ENCODE measurements around the gene NRAP.
A peak's percentile ranks its signal among the peaks of the same experiment; 100 is the strongest.

NRAP gene

GRCh38 chr10:113612154-113612553 lies 51.7 kb downstream of the NRAP start:
- peak in 33 of 51 donors; percentile 2 to 75 (median 33) for DNase-seq

- DNase-seq: no peak
These were observed 52.9 kb downstream of the NRAP start for GRCh38 chr10:113610631-113611601.

GRCh38 chr10:113609704-113610108 lies 54.1 kb downstream of the NRAP start:
- DNase-seq: peak in 1 of 51 donors; percentile 5

- DNase-seq: no peak
These were observed 58.4 kb downstream of the NRAP start for GRCh38 chr10:113605268-113605978.

GRCh38 chr10:113604572-113604971 lies 59.3 kb downstream of the NRAP start:
- DNase-seq: no peak

- no peak for DNase-seq
These were observed 60.6 kb downstream of the NRAP start for GRCh38 chr10:113603057-113603777.

- DNase-seq: no peak
These were observed 63.3 kb downstream of the NRAP start for GRCh38 chr10:113600569-113600968.

GRCh38 chr10:113594652-113595051 lies 69.2 kb downstream of the NRAP start:
- DNase-seq: no peak

- DNase-seq: no peak
These were observed 71.5 kb downstream of the NRAP start for GRCh38 chr10:113592380-113592779.

- no peak for DNase-seq
These were observed 73.3 kb downstream of the NRAP start for GRCh38 chr10:113590581-113590980.

GRCh38 chr10:113589201-113589770 lies 74.6 kb downstream of the NRAP start:
- no peak for DNase-seq

- DNase-seq: no peak
These were observed 77.9 kb downstream of the NRAP start for GRCh38 chr10:113585949-113586348.

GRCh38 chr10:113583571-113583970 lies 80.3 kb downstream of the NRAP start:
- no peak for DNase-seq

- DNase-seq: no peak
These were observed 82.7 kb downstream of the NRAP start for GRCh38 chr10:113581092-113581491.

GRCh38 chr10:113578773-113579172 lies 85.1 kb downstream of the NRAP start:
- no peak for DNase-seq

- no peak for DNase-seq
These were observed 87.0 kb downstream of the NRAP start for GRCh38 chr10:113576852-113577251.

GRCh38 chr10:113573368-113573767 lies 90.5 kb downstream of the NRAP start:
- no peak for DNase-seq

GRCh38 chr10:113572520-113573290 lies 91.1 kb downstream of the NRAP start:
- no peak for DNase-seq

GRCh38 chr10:113569576-113569975 lies 94.3 kb downstream of the NRAP start:
- no peak for DNase-seq

GRCh38 chr10:113566888-113567287 lies 97.0 kb downstream of the NRAP start:
- DNase-seq: no peak

- DNase-seq: no peak
These were observed 98.5 kb downstream of the NRAP start for GRCh38 chr10:113565364-113565763.
